SIG-M5 treated with dmso at 0.1 percent for 504 hours (cell line): ENCODE measurements around the gene C16orf86.

Source experiments
- DNase-seq: peaks from one replicate; lab custom pipeline; 2025; ENCODE audit not compliant: unreplicated experiment; lab: John Stamatoyannopoulos, UW

Gene C16orf86

DNA sequence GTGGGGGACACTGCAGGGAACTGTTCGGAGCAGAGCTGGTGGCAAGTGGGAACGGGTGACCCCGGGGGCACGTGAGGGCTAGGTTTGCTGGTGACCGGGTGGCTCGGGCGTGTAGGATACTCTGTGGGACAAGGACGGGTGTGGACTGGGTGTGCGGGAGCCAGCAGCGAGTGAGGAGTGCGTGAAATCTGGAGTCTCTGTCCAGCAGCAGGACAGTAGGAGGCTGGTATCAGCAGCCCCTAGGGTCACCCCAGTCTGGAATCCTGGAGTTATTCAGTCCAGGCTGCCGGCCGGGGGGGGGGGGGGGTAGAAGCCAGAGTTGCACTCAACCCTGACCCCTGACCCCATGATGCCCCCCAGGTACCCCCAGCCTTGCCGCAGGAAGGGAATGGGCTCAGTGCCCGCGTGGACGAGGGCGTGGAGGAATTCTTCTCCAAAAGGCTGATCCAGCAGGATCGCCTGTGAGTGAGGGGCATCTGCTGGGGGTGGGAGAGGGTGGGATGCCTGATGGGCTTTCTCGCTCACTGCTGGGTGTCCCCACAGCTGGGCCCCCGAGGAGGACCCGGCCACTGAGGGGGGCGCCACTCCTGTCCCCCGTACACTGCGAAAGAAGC is 12.7 kb upstream of the C16orf86 start:
- DNase-seq: no peak

GRCh38 chr16:67654403-67654911 is 12.2 kb upstream of the C16orf86 start:
- DNase-seq: no peak

- DNase-seq: no peak
These were observed 11.3 kb upstream of the C16orf86 start for GRCh38 chr16:67655363-67655762.

DNA sequence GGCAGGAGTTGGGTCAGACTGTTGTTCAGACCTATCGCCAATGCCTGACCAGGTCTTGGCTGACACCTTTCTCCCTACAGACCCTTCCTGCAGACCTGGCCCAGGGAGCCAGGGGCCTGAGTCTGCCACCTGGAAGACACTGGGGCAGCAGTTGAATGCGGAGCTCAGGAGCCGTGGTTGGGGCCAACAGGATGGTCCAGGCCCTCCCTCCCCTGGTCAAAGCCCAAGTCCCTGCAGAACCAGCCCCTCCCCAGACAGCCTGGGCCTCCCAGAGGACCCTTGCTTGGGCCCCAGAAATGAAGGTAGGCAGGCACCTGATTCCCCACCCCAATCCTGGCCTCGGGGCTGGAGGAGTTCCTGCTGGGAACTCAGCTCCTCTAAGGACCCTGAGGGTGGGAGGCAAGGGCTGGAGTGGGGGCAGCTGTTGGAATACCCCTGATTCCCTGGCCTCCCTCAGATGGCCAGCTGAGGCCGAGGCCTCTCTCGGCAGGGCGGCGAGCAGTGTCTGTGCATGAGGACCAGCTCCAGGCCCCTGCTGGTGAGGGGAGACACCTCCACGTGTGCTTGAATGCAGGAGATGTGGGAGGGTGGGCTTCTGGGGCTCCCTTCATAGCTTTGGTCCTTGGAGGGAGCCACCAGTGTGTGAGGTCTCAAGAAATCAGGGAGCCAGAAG is 10.1 kb upstream of the C16orf86 start:
- DNase-seq: no peak

DNA sequence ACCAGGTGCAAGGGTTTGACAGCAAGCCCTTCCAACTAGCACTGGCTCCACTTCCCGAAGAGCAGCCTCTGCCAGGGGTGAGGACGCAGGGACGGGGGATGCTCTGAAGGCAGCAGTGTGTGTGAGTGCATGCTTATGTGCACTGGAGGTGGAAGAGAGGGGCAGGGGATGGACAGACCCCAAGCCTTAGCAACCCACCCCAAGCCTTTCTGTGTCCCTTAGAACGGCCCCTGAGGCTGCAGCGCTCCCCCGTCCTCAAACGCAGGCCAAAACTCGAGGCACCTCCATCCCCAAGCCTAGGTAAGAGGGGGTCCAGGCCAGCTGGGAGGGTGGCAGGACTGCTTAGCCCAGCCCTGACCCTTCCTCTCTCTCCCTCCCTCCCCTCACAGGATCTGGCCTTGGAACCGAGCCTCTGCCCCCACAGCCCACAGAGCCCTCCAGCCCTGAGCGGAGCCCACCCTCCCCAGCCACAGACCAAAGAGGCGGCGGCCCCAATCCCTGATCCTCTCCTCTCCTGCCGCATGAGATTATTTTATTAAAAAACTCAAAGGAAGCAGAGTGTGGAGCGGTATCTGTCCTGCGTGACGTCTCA is 9.5 kb upstream of the C16orf86 start:
- DNase-seq: no peak

- DNase-seq: no peak
These were observed 8.7 kb upstream of the C16orf86 start for GRCh38 chr16:67657751-67658518.

DNA sequence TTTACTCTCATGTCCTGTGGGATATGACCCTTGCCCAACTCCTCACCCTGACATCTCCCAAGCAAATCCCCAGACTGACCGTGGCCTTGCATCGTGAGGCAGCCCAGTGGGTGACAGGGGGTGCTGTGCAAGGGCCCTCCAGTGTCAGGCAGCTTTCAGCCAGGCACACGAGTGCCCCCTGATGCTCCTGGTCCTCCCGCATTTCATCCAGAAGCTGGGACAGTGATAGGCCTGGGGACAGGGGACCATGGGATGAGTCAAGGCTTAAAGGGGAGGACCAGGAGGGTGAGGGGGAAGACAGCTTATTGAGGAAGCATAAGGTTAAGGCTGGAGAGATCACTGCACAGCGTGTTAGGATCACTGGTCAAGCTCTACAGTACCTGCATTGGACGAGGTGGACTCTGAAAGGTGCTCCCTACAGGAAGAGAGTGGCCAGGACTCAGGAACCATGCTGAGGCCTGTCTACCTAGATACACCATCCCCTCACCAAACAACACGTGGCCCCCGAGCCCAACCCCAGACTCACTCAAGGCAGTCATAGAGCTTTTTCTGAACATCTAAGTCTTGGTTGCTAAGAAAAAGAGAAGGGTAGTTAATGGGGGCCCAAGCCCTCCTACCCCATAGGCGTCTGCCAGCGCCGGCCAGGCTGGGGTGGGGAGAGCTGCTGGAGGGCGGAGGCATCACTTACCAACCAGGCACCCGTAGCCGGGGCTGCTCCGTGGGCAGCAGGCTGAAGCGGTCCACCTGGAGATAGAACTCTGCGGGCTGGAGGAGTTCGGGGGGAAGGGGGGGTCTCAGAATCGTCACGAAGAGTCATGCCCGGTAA is 7.6 kb upstream of the C16orf86 start:
- DNase-seq: no peak

DNA sequence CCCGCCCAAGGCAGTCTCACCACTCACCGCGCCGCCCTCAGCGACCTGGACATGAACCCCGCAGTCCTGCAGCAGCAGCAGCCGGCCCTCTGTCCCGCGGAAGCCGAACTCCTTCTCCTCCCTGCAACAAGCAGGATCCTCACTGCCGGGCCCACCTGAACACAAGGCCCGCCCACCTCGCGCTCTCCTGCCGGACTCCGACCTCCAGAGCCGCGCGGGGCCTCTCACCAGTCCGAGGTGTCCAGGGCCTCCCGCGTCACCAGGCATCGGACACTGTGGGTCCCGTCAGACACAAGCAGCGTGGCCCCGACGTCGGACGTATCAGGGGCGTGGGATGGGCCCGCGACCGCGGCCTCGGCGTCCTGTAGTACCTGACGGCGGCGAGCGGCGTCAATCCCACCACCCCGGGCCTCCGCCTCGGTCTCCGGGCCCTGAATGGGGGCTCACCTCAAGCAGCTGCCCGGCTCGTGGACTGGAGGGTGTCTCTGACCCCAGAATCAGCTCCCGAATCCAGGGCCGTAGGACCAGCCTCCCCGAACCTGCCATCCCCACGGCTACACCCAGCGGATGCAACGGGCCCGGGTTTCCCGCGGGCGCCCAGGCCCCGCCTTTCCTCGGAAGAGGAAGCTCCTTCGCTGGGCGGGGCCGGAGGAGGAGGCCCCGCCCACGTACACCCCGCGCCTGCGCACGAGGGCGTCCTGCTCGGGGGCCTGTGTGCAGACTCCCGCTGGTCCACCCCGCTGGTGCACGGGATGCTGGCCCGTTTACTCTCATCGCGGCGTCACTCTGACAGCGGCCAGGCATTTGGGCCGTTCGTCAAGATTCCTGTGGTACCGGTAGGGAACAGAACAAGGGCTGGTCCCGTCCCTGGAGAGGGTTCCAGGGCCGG is 6.7 kb upstream of the C16orf86 start, which contains the start of gene ACD:
Gene ACD, minus strand, starts transcription at position 586 of the 889 bp plus-strand sequence. Its CDS starts 40 bp downstream, at position 546.
- DNase-seq: peak; percentile 78

DNA sequence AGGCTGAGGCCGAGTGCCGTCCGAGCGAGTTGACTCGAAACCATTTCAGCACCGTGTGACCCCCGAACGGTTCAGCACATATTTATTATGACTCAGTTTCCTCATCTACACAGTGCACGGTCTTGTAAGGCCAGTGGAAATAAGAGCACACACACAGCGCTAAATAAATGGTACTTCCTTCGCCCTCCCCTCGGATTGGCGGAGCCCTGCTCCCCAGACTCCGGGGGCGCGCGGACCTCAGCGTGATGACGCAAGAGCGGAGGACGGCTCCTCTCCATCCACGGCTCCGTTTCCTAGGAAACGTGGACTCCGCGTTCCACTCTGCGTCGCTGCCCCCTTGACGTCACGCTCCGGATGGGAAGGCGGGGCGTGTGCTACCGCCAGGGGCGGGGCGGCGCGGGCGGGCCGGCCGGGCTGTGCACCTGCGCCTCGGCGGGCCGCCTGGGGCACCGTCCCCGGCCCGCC is 6.0 kb upstream of the C16orf86 start, which contains the start of gene PARD6A:
Gene PARD6A, plus strand, starts transcription at position 397 of the 465 bp plus-strand sequence. CDS start 79 bp downstream, outside the sequence.
- DNase-seq: peak; percentile 94

GRCh38 chr16:67661101-67661761 is 5.4 kb upstream of the C16orf86 start:
- no peak for DNase-seq

DNA sequence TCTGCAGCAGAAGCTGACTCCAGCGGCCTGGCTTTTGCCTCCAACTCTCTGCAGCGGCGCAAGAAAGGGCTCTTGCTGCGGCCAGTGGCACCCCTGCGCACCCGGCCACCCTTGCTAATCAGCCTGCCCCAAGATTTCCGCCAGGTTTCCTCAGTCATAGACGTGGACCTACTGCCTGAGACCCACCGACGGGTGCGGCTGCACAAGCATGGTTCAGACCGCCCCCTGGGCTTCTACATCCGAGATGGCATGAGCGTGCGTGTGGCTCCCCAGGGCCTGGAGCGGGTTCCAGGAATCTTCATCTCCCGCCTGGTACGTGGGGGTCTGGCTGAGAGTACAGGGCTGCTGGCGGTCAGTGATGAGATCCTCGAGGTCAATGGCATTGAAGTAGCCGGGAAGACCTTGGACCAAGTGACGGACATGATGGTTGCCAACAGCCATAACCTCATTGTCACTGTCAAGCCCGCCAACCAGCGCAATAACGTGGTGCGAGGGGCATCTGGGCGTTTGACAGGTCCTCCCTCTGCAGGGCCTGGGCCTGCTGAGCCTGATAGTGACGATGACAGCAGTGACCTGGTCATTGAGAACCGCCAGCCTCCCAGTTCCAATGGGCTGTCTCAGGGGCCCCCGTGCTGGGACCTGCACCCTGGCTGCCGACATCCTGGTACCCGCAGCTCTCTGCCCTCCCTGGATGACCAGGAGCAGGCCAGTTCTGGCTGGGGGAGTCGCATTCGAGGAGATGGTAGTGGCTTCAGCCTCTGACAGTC is 4.5 kb upstream of the C16orf86 start:
- no peak for DNase-seq

DNA sequence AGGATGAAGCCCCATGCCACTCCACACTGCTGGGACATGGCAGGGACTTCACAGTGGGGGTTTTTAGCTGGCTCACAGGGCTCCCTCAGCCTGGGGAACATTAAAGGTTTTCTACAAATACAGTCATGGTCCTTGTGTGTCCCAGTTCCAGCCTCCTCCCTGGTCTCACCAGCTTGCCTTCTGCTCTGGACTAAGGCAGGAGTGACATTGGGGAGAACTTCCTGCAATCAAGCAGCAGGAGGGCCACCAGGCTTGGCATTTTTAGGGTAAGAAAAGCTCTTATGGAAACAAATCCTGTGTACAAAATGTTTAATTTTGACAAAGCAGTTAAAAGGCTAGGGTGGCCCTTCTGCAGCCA is 4.0 kb upstream of the C16orf86 start:
- no peak for DNase-seq

DNA sequence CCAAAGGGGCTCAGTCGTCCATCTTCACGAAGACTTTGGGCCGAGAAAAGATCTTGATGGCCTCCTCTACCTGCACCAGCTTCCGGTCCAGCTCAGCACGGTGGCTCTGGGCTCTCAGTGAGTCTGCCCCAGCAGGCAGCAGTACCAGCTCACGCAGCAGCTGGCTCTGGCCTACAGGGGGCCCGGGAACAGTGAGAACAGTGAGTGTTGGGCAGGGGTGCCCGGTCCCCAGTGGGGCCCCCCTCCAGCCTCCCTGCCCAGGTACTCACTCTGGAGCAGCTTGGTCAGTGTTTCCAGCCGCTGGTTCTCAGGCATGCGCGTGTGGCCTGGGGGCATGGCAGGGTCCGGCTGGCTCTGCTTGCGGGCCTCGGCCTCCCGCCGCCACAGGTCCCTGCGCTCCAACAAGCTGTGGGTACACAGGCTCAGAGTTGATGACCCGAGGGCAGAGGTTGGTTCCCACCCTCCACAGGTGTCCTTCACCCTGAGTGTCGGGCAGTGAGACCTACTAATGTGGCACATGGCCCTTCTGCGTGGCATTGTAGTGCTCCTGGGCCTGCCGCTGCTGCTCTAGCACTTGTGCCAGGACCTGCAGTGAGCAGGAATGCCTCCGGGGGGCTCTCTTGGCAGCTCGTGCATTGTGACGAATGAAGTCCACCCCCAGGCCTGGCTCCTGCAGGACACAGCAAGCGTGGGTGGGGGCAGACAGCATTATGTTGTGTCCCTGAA is 3.3 kb upstream of the C16orf86 start:
- DNase-seq: no peak

DNA sequence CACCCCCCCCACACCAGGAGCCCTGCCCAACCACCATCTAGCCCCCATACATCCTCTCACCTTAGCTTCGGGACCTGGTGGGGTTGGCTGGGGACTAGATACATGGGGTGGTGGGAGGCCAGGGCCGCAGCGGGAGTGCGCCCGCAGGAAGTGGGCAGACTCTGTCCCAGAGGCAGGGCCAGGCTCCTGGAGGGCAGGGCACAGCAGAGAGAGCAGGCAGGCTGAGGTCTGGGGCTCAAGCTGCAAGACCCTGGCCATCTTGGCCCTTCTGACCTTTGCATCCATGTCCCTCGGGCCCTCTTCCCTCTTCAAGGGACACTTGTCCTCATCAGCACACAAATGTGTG is 2.8 kb upstream of the C16orf86 start:
- no peak for DNase-seq

DNA sequence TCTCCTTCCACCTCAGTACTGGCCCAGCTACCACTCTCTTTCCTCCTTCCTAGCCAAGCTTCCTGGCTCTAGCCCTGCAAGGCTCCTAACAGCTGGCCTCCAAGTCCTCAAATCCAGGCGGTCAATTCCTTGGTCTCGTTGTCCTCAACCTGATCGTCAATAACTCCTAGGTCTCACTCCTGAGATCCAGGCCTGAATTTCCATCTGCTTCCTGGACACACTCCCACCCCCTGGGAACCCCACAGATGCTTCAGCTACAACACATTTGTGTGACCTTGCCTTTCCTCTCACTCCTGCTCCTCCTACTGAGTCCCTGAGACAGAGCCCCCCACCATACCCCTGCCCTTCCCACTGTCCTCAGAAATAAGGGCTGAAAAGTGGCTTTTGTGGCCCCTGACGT is 2.4 kb upstream of the C16orf86 start:
- DNase-seq: no peak

- no peak for DNase-seq
These were observed 1.7 kb upstream of the C16orf86 start for GRCh38 chr16:67664871-67665270.

DNA sequence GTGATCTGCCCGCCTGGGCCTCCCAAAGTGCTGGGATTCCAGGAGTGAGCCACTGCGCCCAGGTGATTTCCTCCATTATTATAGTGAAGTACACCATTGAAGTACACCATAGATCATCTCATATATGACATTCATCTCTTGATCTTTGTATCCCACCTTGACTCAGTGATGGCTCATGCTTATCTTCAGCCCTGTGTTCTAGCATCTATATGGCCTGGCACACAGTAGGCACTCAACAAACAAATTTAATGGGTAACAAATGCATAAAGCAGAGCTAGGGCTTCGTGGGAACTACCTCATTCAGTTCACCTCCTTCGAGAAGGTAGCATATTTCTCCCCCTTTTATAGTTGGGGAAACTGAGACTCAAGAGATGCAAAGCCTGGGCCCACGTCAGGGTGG is 1.0 kb upstream of the C16orf86 start:
- no peak for DNase-seq
